GM12878 (cell line): ENCODE measurements around the gene NEK10. TPM values are rescaled to one million over a fixed set of nuclear protein-coding genes. Genes with fewer than 3 reads are reported as not detected.

Source experiments
- ATAC-seq: fragments of 200-7000 bp; cut with Tn5 transposase; 3 replicates; pipeline ENCODE4 v1.9.1; 2020; ENCODE audit warnings: mild to moderate bottlenecking, moderate library complexity
- BruUV-seq: library from RNA; stranded (reverse); fragments of 400-500 nt; replicated peaks from 2 replicates; lab custom pipeline; 2021; lab: Mats Ljungman, UMichigan
- CTCF ChIA-PET: fragments of 300-600 bp; sonication (Branson Sonifier 250); formaldehyde crosslinking; extraction: SDS; loops from one replicate; lab custom pipeline; 2021; ENCODE audit warnings: inconsistent platforms; lab: Yijun Ruan, JAX
- POLR2A ChIA-PET: fragments of 350-600 bp; formaldehyde crosslinking; extraction: SDS; loops from one replicate; lab custom pipeline; 2021; ENCODE audit warnings: inconsistent platforms; lab: Charles Lee
- RAD21 ChIA-PET: fragments of 300-600 bp; sonication (Branson Sonifier 250); formaldehyde crosslinking; loops from one replicate; lab custom pipeline; 2023; ENCODE audit warnings: antibody characterized with exemption; ENCODE audit not compliant: unreplicated experiment; lab: Charles Lee
- SMC1A ChIA-PET: fragments of 300-600 bp; sonication (Branson Sonifier 250); formaldehyde crosslinking; loops from one replicate; lab custom pipeline; 2023; ENCODE audit not compliant: unreplicated experiment, uncharacterized antibody; lab: Charles Lee
- DNase-seq: peaks from one replicate; pipeline ENCODE4 v3.0.0-alpha.2; 2011; ENCODE audit warnings: low read depth, low spot score
- FAIRE-seq: peaks from 3 replicates; lab custom pipeline; 2011; peaks lifted over from hg19 to GRCh38; lab: Jason Lieb, UNC
- H2AFZ ChIP-seq: 2 replicates; pipeline ENCODE4 v1.6.0; 2011; ENCODE audit warnings: low read depth, low read length, control low read depth; ENCODE audit not compliant: control insufficient read depth
- H3K27ac ChIP-seq: 2 replicates; pipeline ENCODE4 v1.5.1; 2011; ENCODE audit warnings: control low read depth; ENCODE audit not compliant: control insufficient read depth, insufficient read depth
- H3K27me3 ChIP-seq, 2 experiments: replicated peaks in 1 of 2; 2 replicates each; pipeline versions ENCODE4 v1.6.0 to v1.6.1; 2011; ENCODE audit warnings: low read length in 1 of 2; ENCODE audit not compliant: control insufficient read depth in 2 of 2, insufficient read depth in 2 of 2
- H3K36me3 ChIP-seq, 2 experiments: 2 replicates each; pipeline ENCODE4 v1.5.1; 2011; ENCODE audit warnings: low read length in 1 of 2; ENCODE audit not compliant: control insufficient read depth in 2 of 2, insufficient read depth in 2 of 2
- H3K4me1 ChIP-seq: 2 replicates; pipeline ENCODE4 v1.6.1; 2011; ENCODE audit warnings: mild to moderate bottlenecking, low read length, moderate library complexity, mixed read lengths; ENCODE audit not compliant: control insufficient read depth, insufficient read depth
- H3K4me2 ChIP-seq: 2 replicates; pipeline ENCODE4 v1.6.0; 2011; ENCODE audit warnings: control low read depth; ENCODE audit not compliant: control insufficient read depth, insufficient read depth
- H3K4me3 ChIP-seq: fragments of 200-600 bp; sonication (generic); 2 replicates; pipeline ENCODE4 v1.5.1; 2016
- H3K79me2 ChIP-seq: 2 replicates; pipeline ENCODE4 v1.6.0; 2011; ENCODE audit warnings: low read length; ENCODE audit not compliant: control insufficient read depth, insufficient read depth
- H3K9ac ChIP-seq: 2 replicates; pipeline ENCODE4 v1.8.0; 2011; ENCODE audit warnings: low read length, control low read depth, mixed read lengths; ENCODE audit not compliant: control insufficient read depth, insufficient read depth
- H3K9me3 ChIP-seq: replicated peaks from 3 replicates; pipeline ENCODE4 v1.5.1; 2011; ENCODE audit warnings: mild to moderate bottlenecking, low read length; ENCODE audit not compliant: control insufficient read depth, insufficient read depth
- H4K20me1 ChIP-seq: 2 replicates; pipeline ENCODE4 v1.6.0; 2011; ENCODE audit not compliant: control insufficient read depth, insufficient read depth
- ATF2 ChIP-seq: IDR thresholded peaks from 2 replicates; pipeline ENCODE4 v1.6.1; 2012; ENCODE audit warnings: low read length, inconsistent platforms
- CREB1 ChIP-seq: IDR thresholded peaks from 2 replicates; pipeline ENCODE4 v1.6.1; 2012; ENCODE audit warnings: low read depth, mild to moderate bottlenecking, inconsistent platforms
- E2F4 ChIP-seq: IDR thresholded peaks from 2 replicates; pipeline ENCODE4 v1.6.1; 2012; ENCODE audit warnings: low read depth, low read length, improper control_type of control experiment
- FOS ChIP-seq: IDR thresholded peaks from 3 replicates; pipeline ENCODE4 v1.6.1; 2011; ENCODE audit warnings: borderline replicate concordance; ENCODE audit not compliant: insufficient read length; ENCODE audit errors: extremely low read depth
- IKZF1 ChIP-seq: fragments of 450-650 bp; conservative IDR thresholded peaks from 2 replicates; pipeline ENCODE4 v1.6.1; 2017; ENCODE audit warnings: antibody characterized with exemption, mild to moderate bottlenecking
- MXI1 ChIP-seq: fragments of 150-350 bp; IDR thresholded peaks from 2 replicates; pipeline ENCODE4 v1.6.1; 2011; ENCODE audit warnings: low read depth, mild to moderate bottlenecking, inconsistent platforms, low read length, improper control_type of control experiment
- NFIC ChIP-seq: IDR thresholded peaks from 2 replicates; pipeline ENCODE4 v1.6.1; 2012; ENCODE audit warnings: low read depth, mild to moderate bottlenecking, inconsistent platforms, low read length, moderate library complexity
- NRF1 ChIP-seq: conservative IDR thresholded peaks from 2 replicates; pipeline ENCODE4 v1.6.1; 2011; ENCODE audit warnings: mild to moderate bottlenecking, low read depth, low read length, improper control_type of control experiment
- PBX3 ChIP-seq: IDR thresholded peaks from 2 replicates; pipeline ENCODE4 v1.6.1; 2011; ENCODE audit warnings: mild to moderate bottlenecking, low read depth, low read length, moderate library complexity; ENCODE audit not compliant: insufficient replicate concordance
- TBL1XR1 ChIP-seq: IDR thresholded peaks from 2 replicates; pipeline ENCODE4 v1.6.1; 2012; ENCODE audit warnings: low read depth, low read length, improper control_type of control experiment
- USF2 ChIP-seq: IDR thresholded peaks from 2 replicates; pipeline ENCODE4 v1.6.1; 2011; ENCODE audit warnings: low read depth, low read length, improper control_type of control experiment, borderline replicate concordance
- WGBS: methylation state at CpG from one replicate; pipeline ENCODE4 v1.1.6; 2016; ENCODE audit warnings: low lambda C conversion rate; ENCODE audit not compliant: insufficient replicate concordance, insufficient coverage; ENCODE audit errors: missing lambda C conversion rate; 5-methylcytosine and 5-hydroxymethylcytosine counted together
- in situ Hi-C: fragments of 300-500 bp; cut with MboI; formaldehyde crosslinking; loops from 9 replicates; pipeline ENCODE4 v1.14.3; 2018; ENCODE audit warnings: mixed read lengths
- intact Hi-C: fragments of 100-400 bp; cut with micrococcal nuclease; formaldehyde crosslinking; loops from one replicate; pipeline ENCODE4 v1.14.2; 2022; ENCODE audit not compliant: unreplicated experiment
- polyA plus RNA-seq, 11 experiments: library from polyadenylated mRNA; depleted of rRNA in 4 of 11; unstranded in 6 of 11; stranded (reverse) in 5 of 11; fragments of >200 nt; fragmentation: Nextera tagmentation in 4 of 11; fragmentation: Illumina TruSeq in 1 of 11; extraction: Ambion mirVana in 4 of 11; extraction: Trizol in 1 of 11; gene quantifications; 1 replicate in 1 of 11; 2 replicates in 10 of 11; pipeline versions ENCODE4 v1.2.1 to v1.2.3, GENCODE V29; 2011 to 2016; ENCODE audit warnings: inconsistent platforms in 2 of 11, missing spikeins in 2 of 11, low read depth in 1 of 11
- total RNA-seq, 4 experiments: library from RNA; depleted of rRNA in 3 of 4; stranded (reverse); fragments of >200 nt in 3 of 4; fragmentation: Illumina TruSeq in 1 of 4; extraction: Trizol in 1 of 4; gene quantifications; 2 replicates each; pipeline versions ENCODE4 v1.2.1 to v1.2.3, GENCODE V29; 2013 to 2021

NEK10 gene
- total and polyA plus RNA-seq, 10 of the 15 experiments (the other 5 are each of a cell fraction or from before 2014, with no cell fraction given) = 0.06 to 0.40 (median 0.16) TPM; not detected in 2

- TF ChIP-seq USF2 = no peak
Observed at GRCh38 chr3:27089645-27090044, 279.5 kb downstream of the NEK10 start (continued).

- TF ChIP-seq FOS (no peak), MXI1 (no peak), PBX3 (no peak), IKZF1 (no peak), CREB1 (no peak), NFIC (no peak), ATF2 (no peak), NRF1 (no peak), E2F4 (no peak), TBL1XR1 (no peak)
- no peak for FAIRE-seq
- H3K27me3 ChIP-seq = no peaks in the 10 kb centered on the region
- intact Hi-C loops = no loop called here
- no peaks in the 10 kb centered on the region for H3K9me3 ChIP-seq
- SMC1A ChIA-PET = no interaction called here
- WGBS = 0% methylated on average over 2 of the region's 2 CpGs
- H3K4me1 ChIP-seq = no peaks in the 10 kb centered on the region
- DNase-seq = no peak
- no peak overlapping the region for H3K4me3 ChIP-seq
- no peaks in the 10 kb centered on the region for H3K79me2 ChIP-seq
- in situ Hi-C loops = no loop called here
- RAD21 ChIA-PET = no interaction called here
- no peak overlapping the region for H3K27ac ChIP-seq
- no peaks in the 10 kb centered on the region for H4K20me1 ChIP-seq
- no TSS peak for BruUV-seq
- POLR2A ChIA-PET = no interaction called here
- no peak overlapping the region for H2AFZ ChIP-seq
- CTCF ChIA-PET = no interaction called here
- ATAC-seq = no peak
- H3K9ac ChIP-seq = no peak overlapping the region
- no peak overlapping the region for H3K4me2 ChIP-seq
- no peaks in the 10 kb centered on the region for H3K36me3 ChIP-seq
Observed at GRCh38 chr3:27089068-27089467, 280.1 kb downstream of the NEK10 start.
